NCI-H460 (cell line): ENCODE results near the gene KCNE5. TPM values are rescaled to one million over a fixed set of nuclear protein-coding genes. Genes with fewer than 3 reads are reported as not detected.
A peak's percentile ranks its signal among the peaks of the same experiment; 100 is the strongest.
"Not testable (repeated sequence)": the region's sequence is repeated elsewhere in the genome, so short reads cannot be mapped to it uniquely, and the experiment has no call there.

Experiments used
- DNase-seq: peaks from one replicate; pipeline ENCODE4 v3.0.0-alpha.2; 2016; ENCODE audit warnings: low read depth; ENCODE audit errors: extremely low read depth
- polyA plus RNA-seq: library from polyadenylated mRNA; depleted of rRNA; stranded (reverse); fragments of >200 nt; gene quantifications from 2 replicates; pipeline ENCODE4 v1.2.3, GENCODE V29; 2014; cell fraction: nucleus; rRNA removed
- total RNA-seq: library from RNA; depleted of rRNA; stranded (reverse); fragments of >200 nt; shearing (Covaris generic); gene quantifications from 2 replicates; pipeline ENCODE4 v1.2.3, GENCODE V29; 2014; rRNA removed

Gene KCNE5
- 0.32 TPM in 2 replicates for total RNA-seq
- polyA plus RNA-seq = not detected in 2 replicates

DNA sequence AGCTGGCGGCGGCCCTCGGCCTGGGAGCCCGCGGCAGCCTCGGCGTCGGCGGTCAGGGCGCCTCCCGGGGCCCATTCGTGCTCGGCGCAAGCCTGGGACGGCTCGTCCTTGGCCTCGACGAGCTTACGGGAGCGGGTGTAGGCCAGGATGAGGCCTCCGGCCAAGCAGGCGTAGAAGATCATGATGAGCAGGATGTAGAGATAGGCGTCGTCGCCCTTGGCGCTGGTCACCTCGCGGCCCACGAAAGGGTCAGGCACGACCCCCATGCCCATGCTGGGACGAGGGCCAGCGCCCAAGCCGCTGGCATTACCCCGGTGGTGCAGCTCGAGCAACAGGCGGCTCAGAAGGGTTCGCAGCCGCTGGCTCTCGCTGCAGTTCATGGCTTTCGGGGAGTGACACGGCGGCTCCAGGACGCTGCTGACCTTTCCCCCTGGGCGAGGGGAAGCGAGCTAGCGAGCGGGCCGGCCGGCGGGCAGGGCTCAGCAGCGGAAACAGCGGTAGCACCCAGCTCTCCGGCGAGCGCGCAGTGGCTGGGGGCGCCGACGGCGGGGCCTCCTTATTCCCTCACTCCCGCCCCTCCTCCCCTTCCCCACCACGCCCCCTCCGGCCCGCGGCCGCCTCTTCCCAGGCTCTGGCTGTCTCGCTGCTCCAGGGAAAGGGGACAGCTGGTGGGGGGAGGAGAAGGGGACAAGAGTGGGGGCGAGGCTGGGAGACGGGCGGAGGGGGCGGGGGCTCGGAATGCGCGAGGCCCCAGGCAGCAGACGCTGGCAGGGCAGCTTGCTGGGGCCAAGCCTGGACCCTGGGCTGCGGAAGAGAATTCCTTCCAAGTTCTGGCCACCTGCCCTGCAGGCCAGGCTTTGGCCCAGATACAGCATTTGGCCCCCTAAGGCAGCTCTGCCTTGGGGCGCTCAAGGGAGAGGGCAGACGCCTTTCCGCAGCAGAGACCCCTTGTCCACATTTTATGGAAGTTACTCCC is at the start of gene KCNE5:
TSS of gene KCNE5 (minus strand) at position 532 of the 976 bp plus-strand sequence. CDS start at position 380, 152 bp downstream.
- DNase-seq = no peak

GRCh38 chrX:109672239-109672638 is 47.3 kb upstream of the KCNE5 start:
- DNase-seq = no peak

DNA sequence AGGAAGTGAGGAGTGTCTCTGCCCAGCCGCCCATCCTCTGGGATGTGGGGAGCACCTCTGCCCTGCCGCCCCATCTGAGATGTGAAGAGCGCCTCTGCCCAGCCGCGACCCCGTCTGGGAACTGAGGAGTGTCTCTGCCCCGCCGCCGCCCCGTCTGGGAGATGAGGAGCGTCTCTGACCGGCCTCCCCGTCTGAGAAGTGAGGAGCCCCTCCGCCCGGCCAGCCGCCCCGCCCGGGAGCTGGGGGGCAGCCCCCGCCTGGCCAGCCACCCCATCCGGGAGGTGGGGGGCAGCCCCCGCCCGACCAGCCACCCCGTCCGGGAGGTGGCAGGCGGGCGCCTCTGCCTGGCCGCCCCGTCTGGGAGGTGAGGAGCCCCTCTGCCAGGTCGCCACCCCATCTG is 46.2 kb upstream of the KCNE5 start:
- DNase-seq = not testable (repeated sequence)

GRCh38 chrX:109667986-109668385 is 43.0 kb upstream of the KCNE5 start:
- no peak for DNase-seq

GRCh38 chrX:109660435-109661143 is 35.6 kb upstream of the KCNE5 start:
- no peak for DNase-seq

DNA sequence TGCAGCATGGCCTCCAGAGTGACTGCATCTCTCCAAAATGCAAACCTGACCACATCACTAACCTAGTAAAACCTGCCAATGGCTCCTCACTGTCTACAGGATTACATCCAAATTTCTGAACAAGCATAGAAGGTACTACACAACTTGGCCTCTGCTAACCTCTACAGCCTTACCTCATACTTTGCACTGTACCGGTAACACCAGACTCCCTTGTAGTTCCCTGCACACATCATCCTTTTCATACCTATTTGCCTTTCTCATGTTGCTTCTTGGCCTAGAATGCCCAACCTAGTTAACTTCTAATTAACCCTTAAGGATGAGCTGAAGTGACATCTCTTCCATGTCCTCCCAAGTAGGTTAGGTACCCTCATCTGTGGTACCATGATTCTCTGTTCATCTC is 33.4 kb upstream of the KCNE5 start:
- no peak for DNase-seq

DNA sequence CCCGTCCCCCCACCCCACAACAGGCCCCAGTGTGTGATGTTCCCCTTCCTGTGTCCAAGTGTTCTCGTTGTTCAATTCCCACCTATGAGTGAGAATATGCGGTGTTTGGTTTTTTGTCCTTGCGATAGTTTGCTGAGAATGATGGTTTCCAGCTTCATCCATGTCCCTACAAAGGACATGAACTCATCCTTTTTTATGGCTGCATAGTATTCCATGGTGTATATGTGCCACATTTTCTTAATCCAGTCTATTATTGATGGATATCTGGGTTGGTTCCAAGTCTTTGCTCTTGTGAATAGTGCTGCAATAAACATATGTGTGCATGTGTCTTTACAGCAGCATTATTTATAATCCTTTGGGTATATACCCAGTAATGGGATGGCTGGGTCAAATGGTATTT is 32.4 kb upstream of the KCNE5 start:
- DNase-seq = not testable (repeated sequence)

GRCh38 chrX:109656774-109657173 is 31.8 kb upstream of the KCNE5 start:
- no peak for DNase-seq

- no peak for DNase-seq
Observed at GRCh38 chrX:109655502-109656201, 30.7 kb upstream of the KCNE5 start.

GRCh38 chrX:109654516-109655109 is 29.6 kb upstream of the KCNE5 start:
- DNase-seq = no peak

DNA sequence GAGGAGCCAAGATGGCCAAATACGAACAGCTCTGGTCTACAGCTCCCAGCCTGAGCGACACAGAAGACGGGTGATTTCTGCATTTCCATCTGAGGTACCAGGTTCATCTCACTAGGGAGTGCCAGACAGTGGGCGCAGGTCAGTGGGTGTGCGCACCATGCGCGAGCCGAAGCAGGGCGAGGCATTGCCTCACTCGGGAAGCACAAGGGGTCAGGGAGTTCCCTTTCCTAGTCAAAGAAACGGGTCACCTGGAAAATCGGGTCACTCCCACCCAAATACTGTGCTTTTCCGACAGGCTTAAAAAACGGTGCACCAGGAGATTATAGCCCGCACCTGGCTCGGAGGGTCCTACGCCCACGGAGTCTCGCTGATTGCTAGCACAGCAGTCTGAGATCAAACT is 19.7 kb upstream of the KCNE5 start:
- DNase-seq = not testable (repeated sequence)

GRCh38 chrX:109643687-109644086 is 18.7 kb upstream of the KCNE5 start:
- DNase-seq = no peak

GRCh38 chrX:109638158-109638557 is 13.2 kb upstream of the KCNE5 start:
- no peak for DNase-seq

DNA sequence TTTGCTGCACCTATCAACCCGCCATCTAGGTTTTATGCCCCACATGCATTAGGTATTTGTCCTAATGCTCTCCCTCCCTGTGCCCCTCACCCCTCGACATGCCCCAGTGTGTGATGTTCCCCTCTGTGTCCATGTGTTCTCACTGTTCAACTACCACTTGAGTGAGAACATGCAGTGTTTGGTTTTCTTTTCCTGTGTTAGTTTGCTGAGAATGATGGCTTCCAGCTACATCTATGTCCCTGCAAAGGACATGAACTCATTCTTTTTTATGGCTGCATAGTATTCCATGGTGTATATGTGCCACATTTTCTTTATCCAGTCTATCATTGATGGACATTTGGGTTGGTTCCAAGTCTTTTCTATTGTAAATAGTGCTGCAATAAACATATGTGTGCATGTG is 12.5 kb upstream of the KCNE5 start:
- DNase-seq = not testable (repeated sequence)

DNA sequence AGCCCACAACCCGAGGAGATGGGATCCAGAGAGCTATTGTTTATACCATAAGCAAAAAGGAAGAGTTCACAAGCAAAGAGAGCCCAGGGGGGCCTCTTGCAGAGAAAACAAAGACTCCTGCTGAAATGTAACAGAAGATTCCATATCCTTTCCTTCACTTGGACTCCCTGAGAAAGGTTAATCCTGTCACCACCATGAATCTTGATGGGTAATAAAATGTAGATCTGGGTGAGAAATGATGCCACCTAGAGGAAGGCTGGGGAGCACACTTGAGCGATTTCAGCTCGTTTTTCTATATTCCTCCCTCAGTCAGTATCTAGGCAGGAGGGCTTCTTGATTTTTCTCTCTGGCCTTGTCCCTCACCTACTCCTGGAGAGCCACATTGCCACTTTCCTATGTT is 10.2 kb upstream of the KCNE5 start:
- peak; percentile 14 for DNase-seq

- peak; percentile 17 for DNase-seq
Observed at GRCh38 chrX:109632906-109633504, 8.0 kb upstream of the KCNE5 start.

DNA sequence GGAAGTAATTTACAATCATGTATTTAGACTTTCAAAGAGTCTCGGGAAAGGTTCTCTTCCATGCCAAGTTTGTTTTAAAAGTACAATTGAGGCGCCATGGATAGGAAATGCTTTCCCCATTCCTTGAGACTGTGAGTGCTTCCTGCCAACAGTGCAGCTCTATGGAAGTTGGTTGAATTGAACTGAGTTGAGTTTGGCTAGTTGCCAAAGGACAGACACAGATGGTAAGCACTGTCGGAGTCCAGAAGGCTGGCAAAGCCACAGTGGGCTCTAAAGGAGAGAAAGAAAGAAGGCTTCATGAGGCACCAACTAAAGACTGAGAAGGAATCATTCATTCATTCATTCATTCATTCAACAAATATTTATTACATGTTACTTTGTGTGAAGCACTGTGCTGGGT is 4.3 kb upstream of the KCNE5 start:
- DNase-seq = no peak

- no peak for DNase-seq
Observed at GRCh38 chrX:109626637-109627036, 1.7 kb upstream of the KCNE5 start.

GRCh38 chrX:109623997-109624396 is 975 bp downstream of the KCNE5 start:
- DNase-seq = no peak

DNA sequence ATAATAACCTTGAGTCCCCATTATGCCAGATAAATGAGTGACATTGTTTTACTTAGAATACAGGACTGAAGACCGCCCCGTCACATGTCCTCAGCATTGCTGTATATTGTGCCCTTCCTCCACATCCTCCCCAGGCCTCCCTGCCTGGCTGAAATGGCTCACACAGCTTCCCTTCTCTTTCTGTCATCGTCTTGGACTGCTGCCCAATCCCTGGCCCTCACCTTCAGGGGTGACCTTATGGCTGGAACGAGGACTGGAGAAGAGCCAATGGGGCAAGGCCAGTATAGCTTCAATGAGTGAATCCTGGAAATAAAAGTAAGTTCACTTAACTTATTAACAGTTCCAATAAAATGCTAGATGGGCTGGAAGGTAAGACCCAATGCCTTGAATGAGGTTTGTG is 2.7 kb downstream of the KCNE5 start:
- no peak for DNase-seq
